Endothelial cell (in vitro differentiated cells): ENCODE data around the gene HS3ST3A1. TPM values are rescaled to one million over a fixed set of nuclear protein-coding genes. Genes with fewer than 3 reads are reported as not detected.

Experiments
- DNase-seq: peaks from one replicate; pipeline ENCODE4 v3.0.0; 2021; ENCODE audit warnings: low spot score
- H3K27ac Mint-ChIP-seq: one replicate; pipeline ENCODE4 v1.8.0; 2021; ENCODE audit warnings: mixed read lengths, inconsistent platforms; ENCODE audit not compliant: unreplicated experiment
- H3K27me3 Mint-ChIP-seq: one replicate; pipeline ENCODE4 v1.8.0; 2021; ENCODE audit warnings: mild to moderate bottlenecking, moderate library complexity, mixed read lengths, inconsistent platforms; ENCODE audit not compliant: unreplicated experiment
- H3K36me3 Mint-ChIP-seq: one replicate; pipeline ENCODE4 v1.8.0; 2021; ENCODE audit warnings: mild to moderate bottlenecking, low read depth, mixed read lengths, inconsistent platforms; ENCODE audit not compliant: unreplicated experiment
- H3K4me1 Mint-ChIP-seq: one replicate; pipeline ENCODE4 v1.8.0; 2021; ENCODE audit warnings: mild to moderate bottlenecking, mixed read lengths, inconsistent platforms; ENCODE audit not compliant: unreplicated experiment
- H3K4me3 Mint-ChIP-seq: one replicate; pipeline ENCODE4 v1.8.0; 2021; ENCODE audit warnings: mild to moderate bottlenecking, mixed read lengths, inconsistent platforms; ENCODE audit not compliant: unreplicated experiment
- H3K9me3 Mint-ChIP-seq: one replicate; pipeline ENCODE4 v1.8.0; 2021; ENCODE audit warnings: mixed read lengths, inconsistent platforms; ENCODE audit not compliant: unreplicated experiment
- total RNA-seq: library from RNA; stranded (reverse); fragmentation: NEBNext Ultra II Directional; extraction: Animal tissue kit (Norgen Biotek cat#: 25700); gene quantifications from one replicate; pipeline ENCODE4 v1.2.1, GENCODE V29; 2021; ENCODE audit not compliant: unreplicated experiment
- TF ChIP-seq, protein P1 (sequence below): fragments of 200-600 bp; sonication (generic); IDR thresholded peaks from one replicate; pipeline ENCODE4 v1.5.0; 2021; ENCODE audit warnings: antibody characterized with exemption; ENCODE audit not compliant: unreplicated experiment

Gene HS3ST3A1
- total RNA-seq, 1 donor from 2014 or later, result 1.1 TPM

DNA sequence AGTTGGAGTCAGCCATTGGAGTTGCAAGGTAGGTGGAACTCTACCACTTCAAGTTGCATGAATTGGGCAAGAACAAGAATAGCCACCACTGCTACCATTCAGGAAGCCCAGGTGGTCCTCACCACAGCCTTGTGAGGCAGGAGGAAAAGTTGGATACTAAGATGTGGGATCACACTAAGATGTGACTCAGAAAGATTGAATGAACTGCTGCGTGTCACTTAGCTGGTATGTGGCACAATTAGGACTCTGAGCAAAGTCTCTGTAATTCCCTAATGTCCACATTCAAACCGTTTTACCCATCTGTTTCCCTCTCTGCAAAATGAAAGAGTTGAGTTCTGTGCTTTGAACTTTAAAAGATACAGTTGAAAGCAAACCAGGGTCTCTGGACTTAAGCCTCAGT lies 44.7 kb upstream of the HS3ST3A1 start:
- no peaks in the 10 kb centered on the region for H3K36me3 Mint-ChIP-seq

DNA sequence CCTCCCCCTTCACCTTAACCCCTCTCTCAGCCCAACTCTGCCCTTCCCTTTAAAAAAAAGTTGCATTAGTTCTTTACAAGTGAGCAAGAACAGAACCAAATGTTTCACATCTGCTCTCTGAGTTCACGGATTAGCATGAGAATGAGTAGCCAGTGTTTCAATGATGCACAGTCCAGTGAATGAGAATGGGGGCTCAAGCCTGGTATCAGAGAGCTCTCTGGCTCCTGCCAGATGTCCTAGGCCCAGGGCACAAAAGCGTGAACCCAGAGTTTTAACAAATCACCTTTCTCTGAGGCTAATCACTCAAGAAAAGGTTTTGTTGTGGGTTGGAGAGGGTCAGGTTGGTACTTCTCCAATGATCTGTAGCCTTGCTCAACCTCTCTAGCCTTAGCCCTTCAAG lies 41.5 kb upstream of the HS3ST3A1 start:
- Mint-ChIP-seq H3K36me3 (no peaks in the 10 kb centered on the region), H3K9me3 (no peaks in the 10 kb centered on the region), H3K27ac (no peak overlapping the region), H3K4me3 (no peak overlapping the region), H3K27me3 (no peaks in the 10 kb centered on the region), H3K4me1 (no peaks in the 10 kb centered on the region)
- TF ChIP-seq, protein P1, sequence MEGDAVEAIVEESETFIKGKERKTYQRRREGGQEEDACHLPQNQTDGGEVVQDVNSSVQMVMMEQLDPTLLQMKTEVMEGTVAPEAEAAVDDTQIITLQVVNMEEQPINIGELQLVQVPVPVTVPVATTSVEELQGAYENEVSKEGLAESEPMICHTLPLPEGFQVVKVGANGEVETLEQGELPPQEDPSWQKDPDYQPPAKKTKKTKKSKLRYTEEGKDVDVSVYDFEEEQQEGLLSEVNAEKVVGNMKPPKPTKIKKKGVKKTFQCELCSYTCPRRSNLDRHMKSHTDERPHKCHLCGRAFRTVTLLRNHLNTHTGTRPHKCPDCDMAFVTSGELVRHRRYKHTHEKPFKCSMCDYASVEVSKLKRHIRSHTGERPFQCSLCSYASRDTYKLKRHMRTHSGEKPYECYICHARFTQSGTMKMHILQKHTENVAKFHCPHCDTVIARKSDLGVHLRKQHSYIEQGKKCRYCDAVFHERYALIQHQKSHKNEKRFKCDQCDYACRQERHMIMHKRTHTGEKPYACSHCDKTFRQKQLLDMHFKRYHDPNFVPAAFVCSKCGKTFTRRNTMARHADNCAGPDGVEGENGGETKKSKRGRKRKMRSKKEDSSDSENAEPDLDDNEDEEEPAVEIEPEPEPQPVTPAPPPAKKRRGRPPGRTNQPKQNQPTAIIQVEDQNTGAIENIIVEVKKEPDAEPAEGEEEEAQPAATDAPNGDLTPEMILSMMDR, result no peak
- no peak for DNase-seq

More for the DNA sequence above, 44.7 kb upstream of the HS3ST3A1 start:
- Mint-ChIP-seq H3K4me3 (no peak overlapping the region), H3K27me3 (no peaks in the 10 kb centered on the region), H3K9me3 (no peaks in the 10 kb centered on the region), H3K27ac (no peak overlapping the region), H3K4me1 (no peaks in the 10 kb centered on the region)
- TF ChIP-seq, protein P1, result no peak
- DNase-seq, result no peak

DNA sequence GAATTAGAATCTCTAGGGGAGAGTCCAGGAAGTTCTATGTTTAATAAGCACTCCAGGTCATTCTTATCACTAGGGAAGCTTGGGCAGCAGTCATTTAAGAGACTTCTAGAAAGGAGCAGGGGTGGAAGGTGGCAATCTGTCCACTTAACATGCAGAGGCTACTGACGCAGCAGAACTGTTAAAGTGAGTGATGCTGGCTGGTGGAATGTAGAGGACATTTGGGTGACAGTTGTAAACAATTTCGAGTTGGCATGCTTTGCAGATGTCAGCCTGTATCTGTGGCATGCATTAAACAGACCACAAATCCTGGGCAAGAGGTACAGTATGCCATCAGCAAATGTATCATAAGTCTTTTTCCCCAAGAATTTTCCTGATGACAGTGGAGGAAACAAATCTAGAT lies 40.5 kb upstream of the HS3ST3A1 start:
- Mint-ChIP-seq H3K27me3 (no peaks in the 10 kb centered on the region), H3K4me3 (no peak overlapping the region), H3K27ac (no peak overlapping the region), H3K4me1 (no peaks in the 10 kb centered on the region), H3K36me3 (no peaks in the 10 kb centered on the region), H3K9me3 (no peaks in the 10 kb centered on the region)
- TF ChIP-seq, protein P1, result no peak
- DNase-seq, result no peak

DNA sequence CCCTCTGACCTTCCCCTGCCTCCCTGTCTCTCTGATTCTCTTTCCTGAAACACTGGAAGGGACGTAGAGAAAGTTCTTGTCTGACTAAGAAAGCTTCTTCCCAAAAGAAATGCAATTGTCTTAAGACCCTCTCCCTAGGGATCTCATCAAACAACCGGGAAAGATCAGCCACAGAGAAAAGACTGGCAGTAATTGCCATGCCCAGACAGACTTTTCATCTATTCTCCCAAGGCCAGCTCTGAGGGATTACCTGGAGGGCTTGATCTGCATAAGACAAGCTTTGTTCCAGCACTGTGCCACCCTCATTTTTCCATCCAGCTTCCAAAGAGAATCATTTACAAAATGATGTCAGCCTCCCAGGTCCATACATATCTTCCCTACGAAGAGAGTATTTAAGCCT lies 38.8 kb upstream of the HS3ST3A1 start:
- Mint-ChIP-seq H3K27ac (no peak overlapping the region), H3K36me3 (no peaks in the 10 kb centered on the region), H3K4me1 (no peaks in the 10 kb centered on the region), H3K27me3 (no peaks in the 10 kb centered on the region), H3K4me3 (no peak overlapping the region), H3K9me3 (no peaks in the 10 kb centered on the region)
- DNase-seq, result no peak
- TF ChIP-seq, protein P1, result no peak

DNA sequence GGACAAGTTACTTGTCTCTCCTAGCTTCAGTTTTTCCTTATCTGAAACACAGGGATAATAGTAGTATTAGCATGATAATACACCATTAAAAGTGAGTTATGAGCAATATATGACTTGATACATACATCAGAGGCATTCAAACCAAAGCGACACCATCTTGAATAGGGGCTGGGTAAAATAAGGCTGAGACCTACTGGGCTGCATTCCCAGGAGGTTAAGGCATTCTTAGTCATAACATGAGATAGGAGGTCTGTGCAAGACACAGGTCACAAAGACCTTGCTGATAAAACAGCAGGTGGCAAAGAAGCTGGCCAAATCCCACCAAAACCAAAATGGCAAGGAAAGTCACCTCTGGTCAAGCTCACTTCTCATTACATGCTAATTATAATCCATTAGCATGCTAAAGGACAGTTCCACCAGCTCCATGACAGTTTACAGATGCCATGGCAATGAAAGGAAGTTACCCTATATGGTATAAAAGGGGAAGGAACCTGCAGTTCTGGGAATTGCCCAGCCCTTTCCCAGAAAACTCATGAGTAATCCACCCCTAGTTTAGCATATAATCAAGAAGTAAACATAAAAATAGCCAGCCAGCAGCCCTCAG lies 37.2 kb upstream of the HS3ST3A1 start:
- no peaks in the 10 kb centered on the region for H3K36me3 Mint-ChIP-seq
- TF ChIP-seq, protein P1, result no peak
- H3K4me1 Mint-ChIP-seq, result no peaks in the 10 kb centered on the region
- H3K9me3 Mint-ChIP-seq, result no peaks in the 10 kb centered on the region
- no peak for DNase-seq
- no peaks in the 10 kb centered on the region for H3K27me3 Mint-ChIP-seq
- no peak overlapping the region for H3K4me3 Mint-ChIP-seq
- H3K27ac Mint-ChIP-seq, result no peak overlapping the region
